ENCODE data around the gene PHOSPHO1.

DNA sequence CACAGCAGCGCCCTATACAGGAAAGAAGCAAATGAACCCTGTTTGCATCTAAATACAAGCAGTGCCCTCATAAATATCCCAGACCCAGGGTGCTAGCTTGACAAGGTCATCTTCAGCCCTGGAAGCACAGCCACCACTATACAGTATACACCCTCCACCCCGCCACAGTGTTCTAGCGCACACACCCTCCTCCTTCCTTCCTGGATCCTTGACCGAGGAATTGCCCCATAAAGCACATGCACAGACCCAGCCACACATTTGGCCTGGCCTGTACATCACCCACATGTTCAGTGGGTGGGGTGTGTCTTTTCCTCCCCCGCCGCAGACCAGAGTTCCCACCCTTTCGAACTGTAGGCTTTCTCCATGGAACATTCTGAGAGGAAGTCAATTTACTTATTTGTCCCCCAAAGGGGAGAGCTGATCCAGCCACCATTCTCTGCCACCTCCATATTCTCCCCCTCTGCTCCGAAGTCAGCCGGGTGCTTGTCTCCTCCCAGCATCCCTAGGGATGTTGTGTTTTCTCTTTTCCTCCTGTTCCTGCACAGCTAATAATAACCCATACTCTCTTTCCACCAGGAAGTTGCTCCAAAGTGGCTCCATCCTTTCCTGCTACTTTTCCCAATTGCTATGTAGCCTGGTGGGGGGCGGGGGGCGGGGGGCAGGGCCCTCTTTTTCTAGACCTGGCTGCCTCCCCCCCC lies 13.5 kb downstream of the PHOSPHO1 start:
- no peak for TF ChIP-seq EP300 (IDR thresholded peaks at IDR 0.05)
- TF ChIP-seq, protein P1, sequence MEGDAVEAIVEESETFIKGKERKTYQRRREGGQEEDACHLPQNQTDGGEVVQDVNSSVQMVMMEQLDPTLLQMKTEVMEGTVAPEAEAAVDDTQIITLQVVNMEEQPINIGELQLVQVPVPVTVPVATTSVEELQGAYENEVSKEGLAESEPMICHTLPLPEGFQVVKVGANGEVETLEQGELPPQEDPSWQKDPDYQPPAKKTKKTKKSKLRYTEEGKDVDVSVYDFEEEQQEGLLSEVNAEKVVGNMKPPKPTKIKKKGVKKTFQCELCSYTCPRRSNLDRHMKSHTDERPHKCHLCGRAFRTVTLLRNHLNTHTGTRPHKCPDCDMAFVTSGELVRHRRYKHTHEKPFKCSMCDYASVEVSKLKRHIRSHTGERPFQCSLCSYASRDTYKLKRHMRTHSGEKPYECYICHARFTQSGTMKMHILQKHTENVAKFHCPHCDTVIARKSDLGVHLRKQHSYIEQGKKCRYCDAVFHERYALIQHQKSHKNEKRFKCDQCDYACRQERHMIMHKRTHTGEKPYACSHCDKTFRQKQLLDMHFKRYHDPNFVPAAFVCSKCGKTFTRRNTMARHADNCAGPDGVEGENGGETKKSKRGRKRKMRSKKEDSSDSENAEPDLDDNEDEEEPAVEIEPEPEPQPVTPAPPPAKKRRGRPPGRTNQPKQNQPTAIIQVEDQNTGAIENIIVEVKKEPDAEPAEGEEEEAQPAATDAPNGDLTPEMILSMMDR (IDR thresholded peaks at IDR 0.05) = no peak

Measured in ovary (tissue), 3 donors.